ENCODE results near the gene ACVR1B.

ACVR1B gene

GRCh38 chr12:51937926-51938325, 13.6 kb upstream of the ACVR1B start:
- Histone ChIP-seq H3K4me2 (ENCODE audit: low read length) (no peak overlapping the region), H2AFZ (ENCODE audit: low read depth, low read length) (no peak overlapping the region)

GRCh38 chr12:51938726-51939125, 12.8 kb upstream of the ACVR1B start:
- no peaks in the 10 kb centered on the region for H3K9me3 ChIP-seq (ENCODE audit: insufficient read depth, low read length)
- no peak overlapping the region for H3K9ac ChIP-seq (ENCODE audit: low read length)
- no peak overlapping the region for H2AFZ ChIP-seq (ENCODE audit: low read depth, low read length)
- no peaks in the 10 kb centered on the region for H3K36me3 ChIP-seq (replicated peaks; ENCODE audit: low read depth, low read length)
- H3K79me2 ChIP-seq (ENCODE audit: low read length): no peaks in the 10 kb centered on the region
- H4K20me1 ChIP-seq (ENCODE audit: insufficient read depth, low read length): no peaks in the 10 kb centered on the region
- TF ChIP-seq CTCF (IDR thresholded peaks at IDR 0.05; ENCODE audit: low read depth, low read length) (no peak), EZH2phosphoT487 (IDR thresholded peaks at IDR 0.05; ENCODE audit: low read depth) (no peak)
- no peak overlapping the region for H3K4me3 ChIP-seq (ENCODE audit: low read length)
- H3K4me1 ChIP-seq (ENCODE audit: low read length): no peaks in the 10 kb centered on the region
- peaks cover 48% of the 10 kb centered on the region for H3K27me3 ChIP-seq (ENCODE audit: low read depth, low read length)
- no peak overlapping the region for H3K27ac ChIP-seq (ENCODE audit: low read length)
- H3K4me2 ChIP-seq (ENCODE audit: low read length): no peak overlapping the region

More at GRCh38 chr12:51937926-51938325, 13.6 kb upstream of the ACVR1B start:
- no peak overlapping the region for H3K27ac ChIP-seq (ENCODE audit: low read length)
- H3K9me3 ChIP-seq (ENCODE audit: insufficient read depth, low read length): no peaks in the 10 kb centered on the region
- H4K20me1 ChIP-seq (ENCODE audit: insufficient read depth, low read length): no peaks in the 10 kb centered on the region
- no peaks in the 10 kb centered on the region for H3K79me2 ChIP-seq (ENCODE audit: low read length)
- no peaks in the 10 kb centered on the region for H3K36me3 ChIP-seq (replicated peaks; ENCODE audit: low read depth, low read length)
- TF ChIP-seq EZH2phosphoT487 (IDR thresholded peaks at IDR 0.05; ENCODE audit: low read depth) (no peak), CTCF (IDR thresholded peaks at IDR 0.05; ENCODE audit: low read depth, low read length) (no peak)
- H3K4me1 ChIP-seq (ENCODE audit: low read length): peaks cover 3% of the 10 kb centered on the region
- H3K27me3 ChIP-seq (ENCODE audit: low read depth, low read length): peaks cover 40% of the 10 kb centered on the region
- no peak overlapping the region for H3K4me3 ChIP-seq (ENCODE audit: low read length)
- no peak overlapping the region for H3K9ac ChIP-seq (ENCODE audit: low read length)

- Histone ChIP-seq H3K4me2 (ENCODE audit: low read length) (no peak overlapping the region), H3K27ac (ENCODE audit: low read length) (no peak overlapping the region), H3K36me3 (replicated peaks; ENCODE audit: low read depth, low read length) (peaks cover 3% of the 10 kb centered on the region), H3K4me1 (ENCODE audit: low read length) (no peaks in the 10 kb centered on the region), H2AFZ (ENCODE audit: low read depth, low read length) (no peak overlapping the region), H3K9ac (ENCODE audit: low read length) (no peak overlapping the region), H4K20me1 (ENCODE audit: insufficient read depth, low read length) (no peaks in the 10 kb centered on the region), H3K9me3 (ENCODE audit: insufficient read depth, low read length) (peaks cover 16% of the 10 kb centered on the region), H3K4me3 (ENCODE audit: low read length) (no peak overlapping the region), H3K79me2 (ENCODE audit: low read length) (no peaks in the 10 kb centered on the region), H3K27me3 (ENCODE audit: low read depth, low read length) (peaks cover 41% of the 10 kb centered on the region)
- TF ChIP-seq EZH2phosphoT487 (IDR thresholded peaks at IDR 0.05; ENCODE audit: low read depth): no peak
- TF ChIP-seq CTCF (IDR thresholded peaks at IDR 0.05; ENCODE audit: low read depth, low read length): no peak
Measured at GRCh38 chr12:51941011-51941581, 10.4 kb upstream of the ACVR1B start.

DNA sequence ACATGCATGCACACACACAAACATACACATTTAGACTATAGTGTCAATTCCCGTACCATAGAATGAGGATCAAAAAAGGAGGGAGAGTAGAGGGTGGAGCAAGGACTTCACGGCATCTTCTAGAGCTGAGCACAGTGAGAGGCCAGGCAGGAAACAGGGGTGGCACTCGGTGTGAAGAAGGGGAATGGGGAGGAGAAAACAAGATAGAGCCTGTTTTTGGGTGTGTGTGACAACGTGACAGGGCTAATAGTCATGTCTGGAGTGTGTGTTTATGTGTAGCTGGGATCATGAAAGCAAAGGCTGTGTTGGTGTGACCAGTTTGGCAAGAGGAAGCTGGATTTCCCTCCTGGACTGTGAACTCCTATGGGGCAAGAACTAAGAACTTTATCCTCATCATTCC, 9.9 kb upstream of the ACVR1B start:
- Histone ChIP-seq H3K9ac (ENCODE audit: low read length) (no peak overlapping the region), H3K4me2 (ENCODE audit: low read length) (no peak overlapping the region), H4K20me1 (ENCODE audit: insufficient read depth, low read length) (no peaks in the 10 kb centered on the region), H3K36me3 (replicated peaks; ENCODE audit: low read depth, low read length) (peaks cover 3% of the 10 kb centered on the region), H3K27me3 (ENCODE audit: low read depth, low read length) (peaks cover 42% of the 10 kb centered on the region), H3K27ac (ENCODE audit: low read length) (no peak overlapping the region), H3K4me1 (ENCODE audit: low read length) (no peaks in the 10 kb centered on the region), H3K4me3 (ENCODE audit: low read length) (no peak overlapping the region), H2AFZ (ENCODE audit: low read depth, low read length) (no peak overlapping the region), H3K9me3 (ENCODE audit: insufficient read depth, low read length) (peaks cover 16% of the 10 kb centered on the region), H3K79me2 (ENCODE audit: low read length) (no peaks in the 10 kb centered on the region)
- TF ChIP-seq EZH2phosphoT487 (IDR thresholded peaks at IDR 0.05; ENCODE audit: low read depth): no peak
- TF ChIP-seq CTCF (IDR thresholded peaks at IDR 0.05; ENCODE audit: low read depth, low read length): no peak

Measured in OCI-LY3 (cell line).